HG03378 (cell line): ENCODE measurements around the gene EXPH5.

ENCODE experiments used
- ATAC-seq: cut with Tn5 transposase; IDR thresholded peaks from one replicate; pipeline ENCODE4 v1.9.1; 2021; ENCODE audit warnings: mild to moderate bottlenecking, moderate library complexity; ENCODE audit not compliant: unreplicated experiment

Gene EXPH5

GRCh38 chr11:108561535-108561991 lies 32.0 kb downstream of the EXPH5 start:
- ATAC-seq = no peak

- ATAC-seq = no peak
These were observed 33.7 kb downstream of the EXPH5 start for GRCh38 chr11:108559904-108560303.

- ATAC-seq = no peak
These were observed 34.2 kb downstream of the EXPH5 start for GRCh38 chr11:108559340-108559739.

GRCh38 chr11:108558222-108558621 lies 35.3 kb downstream of the EXPH5 start:
- peak; percentile 88 for ATAC-seq

- ATAC-seq = no peak
These were observed 37.5 kb downstream of the EXPH5 start for GRCh38 chr11:108556019-108556418.

- ATAC-seq = no peak
These were observed 41.7 kb downstream of the EXPH5 start for GRCh38 chr11:108551651-108552462.

- no peak for ATAC-seq
These were observed 44.2 kb downstream of the EXPH5 start for GRCh38 chr11:108549319-108549885.

GRCh38 chr11:108545909-108546501 lies 47.6 kb downstream of the EXPH5 start:
- no peak for ATAC-seq

- no peak for ATAC-seq
These were observed 50.1 kb downstream of the EXPH5 start for GRCh38 chr11:108543316-108543964.

- no peak for ATAC-seq
These were observed 52.0 kb downstream of the EXPH5 start for GRCh38 chr11:108541531-108541930.

- ATAC-seq = no peak
These were observed 55.1 kb downstream of the EXPH5 start for GRCh38 chr11:108538502-108538901.

GRCh38 chr11:108538022-108538424 lies 55.5 kb downstream of the EXPH5 start:
- no peak for ATAC-seq

- ATAC-seq = no peak
These were observed 56.8 kb downstream of the EXPH5 start for GRCh38 chr11:108536783-108537182.

- no peak for ATAC-seq
These were observed 58.1 kb downstream of the EXPH5 start for GRCh38 chr11:108535384-108535955.

GRCh38 chr11:108534274-108534882 lies 59.2 kb downstream of the EXPH5 start:
- no peak for ATAC-seq

- ATAC-seq = no peak
These were observed 63.1 kb downstream of the EXPH5 start for GRCh38 chr11:108530426-108530825.

GRCh38 chr11:108527382-108527781 lies 66.2 kb downstream of the EXPH5 start:
- no peak for ATAC-seq

GRCh38 chr11:108525161-108525560 lies 68.4 kb downstream of the EXPH5 start:
- no peak for ATAC-seq

- ATAC-seq = no peak
These were observed 69.1 kb downstream of the EXPH5 start for GRCh38 chr11:108524422-108524821.

- no peak for ATAC-seq
These were observed 71.2 kb downstream of the EXPH5 start for GRCh38 chr11:108522318-108522717.

- ATAC-seq = no peak
These were observed 75.0 kb downstream of the EXPH5 start for GRCh38 chr11:108518581-108518980.
